HUES64 (cell line): ENCODE measurements around the gene CGB2.
"Not testable (repeated sequence)": the region's sequence is repeated elsewhere in the genome, so short reads cannot be mapped to it uniquely, and the experiment has no call there.

Experiments
- H3K27ac ChIP-seq: 2 replicates; pipeline ENCODE4 v1.7.0; 2013; ENCODE audit warnings: low read depth, low read length, inconsistent platforms
- H3K27me3 ChIP-seq: 2 replicates; pipeline ENCODE4 v1.6.1; 2013; ENCODE audit warnings: mild to moderate bottlenecking, low read length; ENCODE audit not compliant: insufficient read depth
- H3K36me3 ChIP-seq: 2 replicates; pipeline ENCODE4 v1.6.1; 2013; ENCODE audit warnings: mild to moderate bottlenecking, low read length; ENCODE audit not compliant: insufficient read depth
- H3K4me1 ChIP-seq: 2 replicates; pipeline ENCODE4 v1.6.1; 2013; ENCODE audit warnings: mild to moderate bottlenecking, low read length, moderate library complexity; ENCODE audit not compliant: insufficient read depth
- H3K4me3 ChIP-seq: 2 replicates; pipeline ENCODE4 v1.5.1; 2013; ENCODE audit warnings: mild to moderate bottlenecking, low read length, moderate library complexity
- H3K9ac ChIP-seq: 2 replicates; pipeline ENCODE4 v1.6.1; 2013; ENCODE audit warnings: mild to moderate bottlenecking, low read depth, low read length
- H3K9me3 ChIP-seq: 2 replicates; pipeline ENCODE4 v1.6.1; 2013; ENCODE audit warnings: low read depth, low read length; ENCODE audit not compliant: insufficient read depth
- WGBS: fragments of 150-250, 120-280 bp; methylation state at CpG from one replicate; pipeline ENCODE4 v1.1.7; 2013; ENCODE audit warnings: missing lambda C conversion rate; 5-methylcytosine and 5-hydroxymethylcytosine counted together

Gene CGB2

GRCh38 chr19:49020931-49021895 lies 10.5 kb upstream of the CGB2 start:
- WGBS = 71% methylated on average over 16 of the region's 16 CpGs

GRCh38 chr19:49022116-49022515 lies 9.6 kb upstream of the CGB2 start:
- Histone ChIP-seq H3K9ac (no peak overlapping the region), H3K4me1 (peaks cover 10% of the 10 kb centered on the region; the same call in 1 of the 2 replicates), H3K9me3 (no peaks in the 10 kb centered on the region), H3K27ac (no peak overlapping the region), H3K4me3 (no peak overlapping the region), H3K36me3 (no peaks in the 10 kb centered on the region), H3K27me3 (peaks cover 27% of the 10 kb centered on the region)
- 91% methylated on average over 9 of the region's 9 CpGs for WGBS

More at GRCh38 chr19:49020931-49021895, 10.5 kb upstream of the CGB2 start:
- H3K36me3 ChIP-seq = peaks cover 3% of the 10 kb centered on the region; the same call in 1 of the 2 replicates
- no peaks in the 10 kb centered on the region for H3K9me3 ChIP-seq
- peaks cover 10% of the 10 kb centered on the region; the same call in 1 of the 2 replicates for H3K4me1 ChIP-seq
- H3K9ac ChIP-seq = no peak overlapping the region
- peaks cover 27% of the 10 kb centered on the region for H3K27me3 ChIP-seq
- H3K4me3 ChIP-seq = no peak overlapping the region
- H3K27ac ChIP-seq = no peak overlapping the region

- H3K9ac ChIP-seq, H3K4me1 ChIP-seq, H3K27ac ChIP-seq, H3K36me3 ChIP-seq, H3K27me3 ChIP-seq, H3K9me3 ChIP-seq, H3K4me3 ChIP-seq: not testable (repeated sequence)
- WGBS = 67% methylated on average over 13 of the region's 15 CpGs
Observed at GRCh38 chr19:49024233-49024632, 7.5 kb upstream of the CGB2 start, which contains the start of gene CGB3. Gene CGB3 (minus strand): TSS chr19:49024333. CDS start chr19:49023971, 362 bp downstream.

GRCh38 chr19:49025088-49025487 lies 6.6 kb upstream of the CGB2 start:
- H3K4me1 ChIP-seq, H3K9ac ChIP-seq, H3K36me3 ChIP-seq, H3K27me3 ChIP-seq, H3K27ac ChIP-seq, H3K9me3 ChIP-seq, H3K4me3 ChIP-seq: not testable (repeated sequence)
- no CpG with 5 or more reads among the region's 6 CpGs for WGBS

- not testable (repeated sequence) for H3K4me1 ChIP-seq, H3K4me3 ChIP-seq, H3K9me3 ChIP-seq, H3K36me3 ChIP-seq, H3K27ac ChIP-seq, H3K9ac ChIP-seq, H3K27me3 ChIP-seq
- WGBS = 76% methylated on average over 23 of the region's 23 CpGs
Observed at GRCh38 chr19:49025599-49025998, 6.1 kb upstream of the CGB2 start.

- H3K4me1 ChIP-seq, H3K36me3 ChIP-seq, H3K27me3 ChIP-seq, H3K27ac ChIP-seq, H3K9ac ChIP-seq, H3K9me3 ChIP-seq, H3K4me3 ChIP-seq: not testable (repeated sequence)
- 80% methylated on average over 5 of the region's 9 CpGs for WGBS
Observed at GRCh38 chr19:49028686-49029085, 3.0 kb upstream of the CGB2 start.

- not testable (repeated sequence) for H3K4me3 ChIP-seq, H3K27ac ChIP-seq, H3K9ac ChIP-seq, H3K36me3 ChIP-seq, H3K9me3 ChIP-seq, H3K27me3 ChIP-seq, H3K4me1 ChIP-seq
- 75% methylated on average over 14 of the region's 14 CpGs for WGBS
Observed at GRCh38 chr19:49029749-49030148, 1.9 kb upstream of the CGB2 start.

GRCh38 chr19:49030323-49030722 lies 1.4 kb upstream of the CGB2 start:
- 97% methylated on average over 4 of the region's 8 CpGs for WGBS
- H3K9me3 ChIP-seq, H3K27ac ChIP-seq, H3K4me1 ChIP-seq, H3K9ac ChIP-seq, H3K27me3 ChIP-seq, H3K4me3 ChIP-seq, H3K36me3 ChIP-seq: not testable (repeated sequence)

GRCh38 chr19:49036815-49037214 lies 5.1 kb downstream of the CGB2 start, which contains the start of gene CGB1:
Gene CGB1 (minus strand): TSS chr19:49036895. CDS start chr19:49036711, 184 bp downstream.
- not testable (repeated sequence) for H3K4me3 ChIP-seq, H3K27me3 ChIP-seq, H3K36me3 ChIP-seq, H3K9me3 ChIP-seq, H3K27ac ChIP-seq, H3K4me1 ChIP-seq, H3K9ac ChIP-seq
- 55% methylated on average over 14 of the region's 18 CpGs for WGBS

- 95% methylated on average over 3 of the region's 8 CpGs for WGBS
- H3K4me1 ChIP-seq, H3K9ac ChIP-seq, H3K9me3 ChIP-seq, H3K27me3 ChIP-seq, H3K27ac ChIP-seq, H3K36me3 ChIP-seq, H3K4me3 ChIP-seq: not testable (repeated sequence)
Observed at GRCh38 chr19:49038111-49038510, 6.4 kb downstream of the CGB2 start.

GRCh38 chr19:49038557-49039276 lies 7.0 kb downstream of the CGB2 start:
- not testable (repeated sequence) for H3K36me3 ChIP-seq, H3K9me3 ChIP-seq, H3K27me3 ChIP-seq, H3K4me1 ChIP-seq, H3K9ac ChIP-seq, H3K27ac ChIP-seq, H3K4me3 ChIP-seq
- 84% methylated on average over 26 of the region's 26 CpGs for WGBS
